Uterus (tissue), 2 donors: ENCODE results near the gene SAMD3.

Source experiments
- CTCF ChIP-seq, 4 experiments: fragments of 200-600 bp in 2 of 4; fragments of 450-650 bp in 2 of 4; sonication (generic) in 2 of 4; IDR thresholded peaks; one replicate each; pipeline ENCODE4 v1.5.1; 2016 to 2019; ENCODE audit warnings: antibody characterized with exemption in 4 of 4, mild to moderate bottlenecking in 2 of 4, moderate library complexity in 1 of 4
- POLR2A ChIP-seq, 2 donors: fragments of 450-650 bp; IDR thresholded peaks; one replicate each; pipeline ENCODE4 v1.6.1; 2016; ENCODE audit warnings: antibody characterized with exemption in 2 of 2, mild to moderate bottlenecking in 1 of 2, moderate library complexity in 1 of 2

GRCh38 chr6:130203370-130203769 is 19.4 kb downstream of the SAMD3 start:
- TF ChIP-seq CTCF (IDR thresholded peaks at IDR 0.05) = no peak
- no peak for TF ChIP-seq POLR2A (IDR thresholded peaks at IDR 0.05)
